MM.1S (cell line): Measurements from ENCODE around the gene PRR15L.

Experiments
- DNase-seq: peaks from one replicate; pipeline ENCODE4 v3.0.0-alpha.2; 2015
- H2AFZ ChIP-seq: fragments of 300-600 bp; sonication (generic); 2 replicates; pipeline ENCODE4 v1.6.0; 2016; ENCODE audit warnings: antibody characterized with exemption, low read length
- H3F3A ChIP-seq: fragments of 300-600 bp; sonication (generic); 2 replicates; pipeline ENCODE4 v1.6.1; 2016; ENCODE audit warnings: mild to moderate bottlenecking, antibody characterized with exemption, low read length, moderate library complexity, mixed read lengths; ENCODE audit not compliant: insufficient read depth
- H3K27ac ChIP-seq: fragments of 300-600 bp; sonication (generic); 2 replicates; pipeline ENCODE4 v1.5.1; 2016; ENCODE audit warnings: mild to moderate bottlenecking, low read length
- H3K27me3 ChIP-seq: fragments of 300-600 bp; sonication (generic); replicated peaks from 2 replicates; pipeline ENCODE4 v1.6.0; 2016; ENCODE audit warnings: low read length; ENCODE audit not compliant: insufficient read depth
- H3K36me3 ChIP-seq: fragments of 300-600 bp; sonication (generic); replicated peaks from 2 replicates; pipeline ENCODE4 v1.6.1; 2016; ENCODE audit warnings: mild to moderate bottlenecking, low read length, mixed read lengths; ENCODE audit not compliant: insufficient read depth
- H3K4me1 ChIP-seq: fragments of 300-600 bp; sonication (generic); 2 replicates; pipeline ENCODE4 v1.6.1; 2016; ENCODE audit warnings: low read length, mixed read lengths
- H3K4me2 ChIP-seq: fragments of 300-600 bp; sonication (generic); 2 replicates; pipeline ENCODE4 v1.6.0; 2016; ENCODE audit warnings: low read depth, low read length
- H3K4me3 ChIP-seq: fragments of 300-600 bp; sonication (generic); 2 replicates; pipeline ENCODE4 v1.5.1; 2016; ENCODE audit warnings: low read length, mixed read lengths
- H3K79me2 ChIP-seq: fragments of 300-600 bp; sonication (generic); 2 replicates; pipeline ENCODE4 v1.6.1; 2016; ENCODE audit warnings: mixed run types, low read length, mixed read lengths
- H3K9ac ChIP-seq: fragments of 300-600 bp; sonication (generic); 2 replicates; pipeline ENCODE4 v1.6.1; 2016; ENCODE audit warnings: low read length, mixed read lengths
- H3K9me2 ChIP-seq: fragments of 300-600 bp; sonication (generic); replicated peaks from 2 replicates; pipeline ENCODE4 v1.6.1; 2016; ENCODE audit warnings: mild to moderate bottlenecking, low read length, mixed read lengths; ENCODE audit not compliant: insufficient read depth
- H3K9me3 ChIP-seq: fragments of 300-600 bp; sonication (generic); replicated peaks from 2 replicates; pipeline ENCODE4 v1.6.1; 2016; ENCODE audit warnings: mild to moderate bottlenecking, low read length, mixed read lengths; ENCODE audit not compliant: insufficient read depth
- H4K20me1 ChIP-seq: fragments of 300-600 bp; sonication (generic); 2 replicates; pipeline ENCODE4 v1.6.1; 2016; ENCODE audit warnings: mild to moderate bottlenecking, low read length, moderate library complexity, mixed read lengths; ENCODE audit not compliant: insufficient read depth
- EZH2 ChIP-seq: fragments of 300-600 bp; sonication (generic); optimal IDR thresholded peaks from 2 replicates; pipeline ENCODE3; 2017; ENCODE audit warnings: low read depth, mild to moderate bottlenecking, antibody characterized with exemption, low read length, mixed read lengths
- EZH2phosphoT487 ChIP-seq: fragments of 300-600 bp; sonication (generic); IDR thresholded peaks from 2 replicates; pipeline ENCODE4 v1.6.1; 2018; ENCODE audit warnings: antibody characterized with exemption, low read length
- TF ChIP-seq, protein P1 (sequence below): fragments of 300-600 bp; sonication (generic); IDR thresholded peaks from 2 replicates; pipeline ENCODE4 v1.5.1; 2016; ENCODE audit warnings: antibody characterized with exemption, low read length, mixed read lengths

The PRR15L gene

DNA sequence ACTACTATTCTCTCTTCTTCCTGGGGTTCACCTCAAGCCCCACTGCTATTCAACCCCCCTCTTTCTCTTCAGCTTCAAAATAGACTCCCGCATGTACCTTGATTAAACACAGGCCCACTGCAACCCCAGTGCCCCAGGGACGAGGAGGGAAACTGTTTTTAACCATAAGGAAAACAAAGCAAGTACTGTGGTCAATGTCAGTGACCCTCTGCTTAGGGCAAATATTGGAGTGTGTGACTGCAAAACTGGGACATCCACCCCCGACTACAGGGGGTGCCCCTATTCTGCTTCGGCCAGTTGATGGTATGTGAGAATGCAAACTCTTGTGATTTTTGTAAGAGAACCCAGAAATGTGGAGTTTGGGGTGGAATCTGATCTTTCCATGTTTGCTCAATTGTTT lies 25.8 kb downstream of the PRR15L start:
- Histone ChIP-seq H3K9me3 (no peaks in the 10 kb centered on the region), H2AFZ (no peak overlapping the region), H3K4me1 (no peaks in the 10 kb centered on the region), H3K27me3 (no peaks in the 10 kb centered on the region), H3K9me2 (no peaks in the 10 kb centered on the region), H3K4me3 (no peak overlapping the region), H3K4me2 (no peak overlapping the region), H4K20me1 (no peaks in the 10 kb centered on the region), H3K36me3 (no peaks in the 10 kb centered on the region), H3K79me2 (no peaks in the 10 kb centered on the region), H3K27ac (no peak overlapping the region), H3K9ac (no peak overlapping the region), H3F3A (no peaks in the 10 kb centered on the region; the same call in 1 of the 2 replicates)
- TF ChIP-seq, protein P1, sequence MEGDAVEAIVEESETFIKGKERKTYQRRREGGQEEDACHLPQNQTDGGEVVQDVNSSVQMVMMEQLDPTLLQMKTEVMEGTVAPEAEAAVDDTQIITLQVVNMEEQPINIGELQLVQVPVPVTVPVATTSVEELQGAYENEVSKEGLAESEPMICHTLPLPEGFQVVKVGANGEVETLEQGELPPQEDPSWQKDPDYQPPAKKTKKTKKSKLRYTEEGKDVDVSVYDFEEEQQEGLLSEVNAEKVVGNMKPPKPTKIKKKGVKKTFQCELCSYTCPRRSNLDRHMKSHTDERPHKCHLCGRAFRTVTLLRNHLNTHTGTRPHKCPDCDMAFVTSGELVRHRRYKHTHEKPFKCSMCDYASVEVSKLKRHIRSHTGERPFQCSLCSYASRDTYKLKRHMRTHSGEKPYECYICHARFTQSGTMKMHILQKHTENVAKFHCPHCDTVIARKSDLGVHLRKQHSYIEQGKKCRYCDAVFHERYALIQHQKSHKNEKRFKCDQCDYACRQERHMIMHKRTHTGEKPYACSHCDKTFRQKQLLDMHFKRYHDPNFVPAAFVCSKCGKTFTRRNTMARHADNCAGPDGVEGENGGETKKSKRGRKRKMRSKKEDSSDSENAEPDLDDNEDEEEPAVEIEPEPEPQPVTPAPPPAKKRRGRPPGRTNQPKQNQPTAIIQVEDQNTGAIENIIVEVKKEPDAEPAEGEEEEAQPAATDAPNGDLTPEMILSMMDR = no peak
- TF ChIP-seq EZH2phosphoT487 (no peak), EZH2 (no peak)
- no peak for DNase-seq

DNA sequence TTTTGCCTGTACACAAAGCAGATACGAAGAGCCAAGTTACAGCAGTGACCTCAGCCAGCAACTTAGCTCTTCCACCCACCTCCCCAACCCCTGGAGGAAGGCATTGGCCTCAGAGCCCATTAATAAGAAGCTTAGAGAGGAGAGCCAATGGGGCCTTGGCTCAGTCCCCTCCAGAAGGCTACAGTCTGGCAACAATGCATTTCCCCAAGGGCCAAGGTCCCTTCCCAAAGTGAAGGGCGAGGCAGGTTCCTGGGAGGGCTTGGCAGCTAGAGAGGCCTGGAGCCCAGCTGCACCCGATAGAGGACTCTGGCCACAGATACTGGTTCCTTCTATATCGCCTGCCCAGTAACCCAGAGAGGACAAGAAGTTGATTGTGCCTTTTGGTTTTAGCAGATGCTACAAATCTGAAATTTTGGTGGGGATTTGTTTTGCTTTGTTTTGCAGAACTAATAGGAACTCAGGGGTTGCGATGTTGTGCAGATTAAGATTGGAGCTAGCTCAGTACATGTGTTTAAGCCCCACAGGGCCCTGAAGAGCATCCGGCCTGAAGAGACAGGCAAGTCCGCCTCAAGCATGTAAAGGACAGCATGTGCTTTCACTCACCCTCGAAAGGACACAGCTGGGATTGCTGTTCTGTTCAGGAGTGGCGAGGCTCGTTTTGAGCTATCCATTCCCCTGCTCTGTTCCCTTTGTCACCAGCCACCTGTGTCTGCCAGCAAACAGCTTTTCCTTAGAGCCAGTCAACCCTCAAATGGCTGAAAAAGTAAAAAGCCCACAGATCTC lies 28.3 kb downstream of the PRR15L start:
- no peaks in the 10 kb centered on the region for H3K9me2 ChIP-seq
- no peaks in the 10 kb centered on the region for H3K27me3 ChIP-seq
- H2AFZ ChIP-seq = no peak overlapping the region
- no peaks in the 10 kb centered on the region; the same call in 1 of the 2 replicates for H3F3A ChIP-seq
- no peaks in the 10 kb centered on the region for H4K20me1 ChIP-seq
- no peak overlapping the region for H3K4me3 ChIP-seq
- H3K4me1 ChIP-seq = no peaks in the 10 kb centered on the region
- TF ChIP-seq EZH2phosphoT487 = no peak
- no peak for TF ChIP-seq EZH2
- H3K79me2 ChIP-seq = no peaks in the 10 kb centered on the region
- no peak overlapping the region for H3K27ac ChIP-seq
- H3K36me3 ChIP-seq = no peaks in the 10 kb centered on the region
- H3K4me2 ChIP-seq = no peak overlapping the region
- no peaks in the 10 kb centered on the region for H3K9me3 ChIP-seq
- H3K9ac ChIP-seq = no peak overlapping the region
- DNase-seq = no peak

DNA sequence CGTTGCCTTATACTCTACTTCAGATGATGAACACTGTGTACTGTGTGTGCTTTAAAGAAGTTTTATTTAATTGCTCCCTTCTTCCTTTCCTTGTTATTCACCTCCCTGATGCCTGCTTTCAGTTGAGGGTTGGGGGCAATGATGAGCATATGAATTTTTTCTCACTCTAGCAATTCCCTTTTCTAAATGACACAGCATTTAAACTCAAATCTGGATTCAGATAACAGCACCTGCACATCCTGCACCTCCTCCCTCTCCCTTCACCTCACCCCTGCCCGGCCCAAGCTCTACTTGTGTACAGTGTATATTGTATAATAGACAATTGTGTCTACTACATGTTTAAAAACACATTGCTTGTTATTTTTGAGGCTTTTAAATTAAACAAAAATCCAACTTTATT lies 29.3 kb downstream of the PRR15L start:
- Histone ChIP-seq H4K20me1 (no peaks in the 10 kb centered on the region), H3K9ac (no peak overlapping the region), H3K9me3 (no peaks in the 10 kb centered on the region), H3K27me3 (no peaks in the 10 kb centered on the region), H3F3A (no peaks in the 10 kb centered on the region; the same call in 1 of the 2 replicates), H3K4me2 (no peak overlapping the region), H3K4me1 (no peaks in the 10 kb centered on the region), H3K27ac (no peak overlapping the region), H3K9me2 (no peaks in the 10 kb centered on the region), H3K36me3 (no peaks in the 10 kb centered on the region), H3K4me3 (no peak overlapping the region), H3K79me2 (no peaks in the 10 kb centered on the region), H2AFZ (no peak overlapping the region)
- TF ChIP-seq, protein P1 = no peak
- TF ChIP-seq EZH2phosphoT487 = no peak
- TF ChIP-seq EZH2 = no peak
- no peak for DNase-seq

DNA sequence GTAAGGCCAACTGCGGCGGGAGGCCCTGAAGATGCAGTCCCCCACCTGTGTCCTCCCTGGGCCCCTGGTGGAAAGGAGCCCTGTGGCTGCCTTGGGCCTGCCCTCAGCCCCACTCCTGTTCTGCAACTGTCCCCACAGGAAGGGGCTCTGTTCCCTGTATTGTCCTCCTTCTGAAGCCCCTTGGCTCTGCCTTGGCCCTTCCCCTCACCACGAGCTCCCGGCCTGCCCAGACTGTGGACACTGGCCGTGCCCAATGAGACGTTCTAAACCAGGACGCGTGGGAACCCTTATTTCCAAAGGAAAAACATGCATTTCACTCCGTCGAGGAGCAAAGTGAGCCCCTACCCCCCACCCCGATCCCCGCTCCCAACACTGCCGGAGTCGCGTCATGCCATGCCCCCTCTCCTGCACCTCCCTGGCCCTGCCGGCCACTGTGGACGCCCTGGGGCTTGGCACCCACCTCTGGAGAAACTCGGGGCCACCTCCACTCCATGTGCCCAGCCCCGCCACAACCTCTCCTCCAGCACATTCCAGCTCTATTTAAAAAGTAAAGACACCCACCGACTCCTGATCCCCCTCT lies 29.8 kb downstream of the PRR15L start:
- no peak for TF ChIP-seq EZH2phosphoT487
- TF ChIP-seq EZH2 = no peak
- TF ChIP-seq, protein P1 = no peak
- Histone ChIP-seq H3K36me3 (no peaks in the 10 kb centered on the region), H3K27ac (no peak overlapping the region)

More for the DNA sequence above, 29.8 kb downstream of the PRR15L start:
- no peaks in the 10 kb centered on the region for H3K27me3 ChIP-seq
- no peak overlapping the region for H3K9ac ChIP-seq
- no peak for DNase-seq
- H3F3A ChIP-seq = no peaks in the 10 kb centered on the region; the same call in 1 of the 2 replicates
- no peaks in the 10 kb centered on the region for H3K4me1 ChIP-seq
- H3K4me2 ChIP-seq = no peak overlapping the region
- no peaks in the 10 kb centered on the region for H3K79me2 ChIP-seq
- no peak overlapping the region for H2AFZ ChIP-seq
- no peaks in the 10 kb centered on the region for H3K9me2 ChIP-seq
- H3K9me3 ChIP-seq = no peaks in the 10 kb centered on the region
- no peaks in the 10 kb centered on the region for H4K20me1 ChIP-seq
- no peak overlapping the region for H3K4me3 ChIP-seq
